K562 (cell line): ENCODE results near the gene NEK3. TPM values are rescaled to one million over a fixed set of nuclear protein-coding genes. Genes with fewer than 3 reads are reported as not detected.
"Not testable (repeated sequence)": the region's sequence is repeated elsewhere in the genome, so short reads cannot be mapped to it uniquely, and the experiment has no call there.

ENCODE experiments used
- ATAC-seq: fragments of 200-7000 bp; cut with Tn5 transposase; 3 replicates; pipeline ENCODE4 v1.9.1; 2020; ENCODE audit warnings: moderate library complexity
- BruUV-seq: library from RNA; stranded (reverse); fragments of 400-500 nt; replicated peaks from 2 replicates; lab custom pipeline; 2021; lab: Mats Ljungman, UMichigan
- CTCF ChIA-PET: fragments of 300-600 bp; formaldehyde crosslinking; extraction: SDS; loops from one replicate; lab custom pipeline; 2021; ENCODE audit warnings: low intra/inter-chr PET ratio; lab: Yijun Ruan, JAX
- POLR2A ChIA-PET: fragments of 300-600, 350-650 bp; sonication (Branson Sonifier 250); formaldehyde crosslinking; extraction: SDS; loops from one replicate; lab custom pipeline; 2021; ENCODE audit warnings: antibody characterized with exemption, inconsistent platforms; lab: Yijun Ruan, JAX
- DNase-seq, 4 experiments: peaks; one replicate each; pipeline versions ENCODE4 v3.0.0 to v3.0.0-alpha.2; 2011 to 2018; ENCODE audit warnings: low spot score in 3 of 4, mixed read lengths in 3 of 4; ENCODE audit errors: extremely low read depth in 1 of 4
- FAIRE-seq: peaks from 2 replicates; lab custom pipeline; 2011; peaks lifted over from hg19 to GRCh38; lab: Jason Lieb, UNC
- H2AFZ ChIP-seq: 2 replicates; pipeline ENCODE4 v1.6.0; 2011; ENCODE audit warnings: low read depth, low read length, control low read depth, inconsistent platforms
- H3K27ac ChIP-seq: fragments of 200-600 bp; 3 replicates; pipeline ENCODE4 v1.8.0; 2011; ENCODE audit warnings: low read depth, mild to moderate bottlenecking, control low read depth, inconsistent platforms, low read length, moderate library complexity, mixed read lengths; ENCODE audit errors: extremely low read depth
- H3K27me3 ChIP-seq, 2 experiments: fragments of 300-600 bp in 1 of 2; 2 replicates in 1 of 2; 3 replicates in 1 of 2; pipeline versions ENCODE4 v1.6.0 to v1.8.0; 2011; ENCODE audit warnings: inconsistent platforms in 2 of 2, low read length in 2 of 2, mild to moderate bottlenecking in 1 of 2, mixed read lengths in 1 of 2, moderate library complexity in 1 of 2; ENCODE audit not compliant: control insufficient read depth in 2 of 2, insufficient read depth in 2 of 2
- H3K36me3 ChIP-seq: fragments of 300-600 bp; 3 replicates; pipeline ENCODE4 v1.8.0; 2011; ENCODE audit warnings: mild to moderate bottlenecking, low read length, inconsistent platforms; ENCODE audit not compliant: control insufficient read depth, insufficient read depth
- H3K4me1 ChIP-seq, 2 experiments: fragments of 200-600 bp in 1 of 2; replicated peaks in 1 of 2; 2 replicates in 1 of 2; 3 replicates in 1 of 2; pipeline versions ENCODE4 v1.5.1 to v1.8.0; 2011; ENCODE audit warnings: inconsistent platforms in 2 of 2, low read length in 2 of 2, mild to moderate bottlenecking in 1 of 2, mixed read lengths in 1 of 2, moderate library complexity in 1 of 2; ENCODE audit not compliant: control insufficient read depth in 2 of 2, insufficient read depth in 2 of 2
- H3K4me2 ChIP-seq: 2 replicates; pipeline ENCODE4 v1.6.1; 2011; ENCODE audit warnings: low read length, control low read depth, inconsistent platforms, mixed read lengths; ENCODE audit not compliant: insufficient read depth
- H3K4me3 ChIP-seq: fragments of 200-600 bp; sonication (generic), shearing (Covaris generic); 2 replicates; pipeline ENCODE4 v1.5.1; 2016; ENCODE audit warnings: control low read depth, inconsistent platforms
- H3K79me2 ChIP-seq: fragments of 200-600 bp; 3 replicates; pipeline ENCODE4 v1.8.0; 2011; ENCODE audit warnings: low read length, inconsistent platforms; ENCODE audit not compliant: control insufficient read depth, insufficient read depth
- H3K9ac ChIP-seq, 2 experiments: 2 replicates each; pipeline versions ENCODE4 v1.6.0 to v1.6.1; 2011; ENCODE audit warnings: low read depth in 2 of 2, low read length in 2 of 2, control low read depth in 1 of 2, inconsistent platforms in 1 of 2, mild to moderate bottlenecking in 1 of 2, mixed read lengths in 1 of 2; ENCODE audit not compliant: insufficient read depth in 1 of 2
- H3K9me1 ChIP-seq: one replicate; pipeline ENCODE4 v1.6.0; 2011; ENCODE audit warnings: inconsistent platforms, mild to moderate bottlenecking, low read length, moderate library complexity; ENCODE audit not compliant: control insufficient read depth, insufficient read depth
- H3K9me3 ChIP-seq: replicated peaks from 2 replicates; pipeline ENCODE4 v1.5.1; 2011; ENCODE audit warnings: low read depth, low read length, inconsistent platforms; ENCODE audit not compliant: control insufficient read depth, insufficient read depth
- H4K20me1 ChIP-seq: replicated peaks from 2 replicates; pipeline ENCODE4 v1.6.1; 2011; ENCODE audit warnings: low read length, inconsistent platforms, mixed read lengths; ENCODE audit not compliant: control insufficient read depth, insufficient read depth
- C11orf30 ChIP-seq: fragments of 450-650 bp; IDR thresholded peaks from 2 replicates; pipeline ENCODE4 v1.6.1; 2016; ENCODE audit warnings: low read depth, mild to moderate bottlenecking
- CREB3 ChIP-seq: fragments of 450-650 bp; conservative IDR thresholded peaks from 2 replicates; pipeline ENCODE4 v1.6.1; 2016; ENCODE audit warnings: missing genetic modification characterization, low read depth, mild to moderate bottlenecking, missing compliant biosample characterization, moderate library complexity
- FIP1L1 ChIP-seq: fragments of 200-400 bp; formaldehyde crosslinking; IDR thresholded peaks from 2 replicates; pipeline ENCODE4 v1.6.1; 2018; ENCODE audit warnings: mild to moderate bottlenecking, low read depth, low read length; ENCODE audit not compliant: poor library complexity, severe bottlenecking
- POLR2AphosphoS5 ChIP-seq: IDR thresholded peaks from 2 replicates; pipeline ENCODE4 v1.6.1; 2011; ENCODE audit warnings: mild to moderate bottlenecking, low read depth, low read length, moderate library complexity; ENCODE audit not compliant: control insufficient read depth, insufficient read depth
- WGBS: fragments of 100-300 bp; shearing (Covaris generic); methylation state at CpG from one replicate; pipeline ENCODE4 v1.1.6; 2016; ENCODE audit warnings: low coverage, mixed read lengths; ENCODE audit not compliant: insufficient coverage; ENCODE audit errors: missing lambda C conversion rate; 5-methylcytosine and 5-hydroxymethylcytosine counted together
- in situ Hi-C: fragments of 300-500 bp; cut with MboI; formaldehyde crosslinking; loops from 4 replicates; pipeline ENCODE4 v1.15.0; 2018; ENCODE audit warnings: inconsistent platforms, mixed read lengths
- intact Hi-C: fragments of 100-400 bp; cut with micrococcal nuclease; formaldehyde crosslinking; loops from 2 replicates; pipeline ENCODE4 v1.14.2; 2022
- polyA plus RNA-seq, 8 experiments: library from polyadenylated mRNA; depleted of rRNA in 4 of 8; stranded (reverse) in 5 of 8; unstranded in 3 of 8; fragments of >200 nt; fragmentation: Nextera tagmentation in 2 of 8; fragmentation: Illumina TruSeq in 1 of 8; extraction: Ambion mirVana in 2 of 8; extraction: Trizol in 1 of 8; gene quantifications; 2 replicates each; pipeline versions ENCODE4 v1.2.1 to v1.2.3, GENCODE V29; 2011 to 2014; ENCODE audit warnings: inconsistent platforms in 1 of 8, missing spikeins in 1 of 8
- total RNA-seq, 7 experiments: library from RNA; depleted of rRNA in 6 of 7; stranded (reverse); fragments of >200 nt in 6 of 7; fragmentation: Illumina TruSeq in 2 of 7; extraction: Trizol in 2 of 7; gene quantifications; 2 replicates each; pipeline versions ENCODE4 v1.2.1 to v1.2.3, GENCODE V29; 2011 to 2021; ENCODE audit warnings: low replicate concordance in 1 of 7
- TF ChIP-seq, protein P1 (sequence below), 2 experiments: fragments of 250-450 bp in 1 of 2; fragments of 450-650 bp in 1 of 2; sonication (Bioruptor Pico) in 1 of 2; IDR thresholded peaks; 2 replicates each; pipeline versions ENCODE4 v1.6.1 to v1.8.0; 2016 to 2021; ENCODE audit warnings: mild to moderate bottlenecking in 2 of 2, moderate library complexity in 2 of 2, missing compliant biosample characterization in 1 of 2, missing genetic modification characterization in 1 of 2
- TF ChIP-seq, protein P2 (sequence below): fragments of 450-650 bp; IDR thresholded peaks from 2 replicates; pipeline ENCODE4 v1.7.1; 2018; ENCODE audit warnings: mild to moderate bottlenecking, low read depth; ENCODE audit not compliant: partially characterized antibody
- TF ChIP-seq, protein P3 (sequence below): sonication (generic); formaldehyde crosslinking; IDR thresholded peaks from 2 replicates; pipeline ENCODE4 v1.9.0; 2022; ENCODE audit warnings: mild to moderate bottlenecking, missing genetic modification reagents

NEK3 gene
- total and polyA plus RNA-seq, 9 of the 15 experiments (the other 6 are each of a cell fraction or from before 2014, with no cell fraction given): 6.2 to 11.0 (median 9.3) TPM

DNA sequence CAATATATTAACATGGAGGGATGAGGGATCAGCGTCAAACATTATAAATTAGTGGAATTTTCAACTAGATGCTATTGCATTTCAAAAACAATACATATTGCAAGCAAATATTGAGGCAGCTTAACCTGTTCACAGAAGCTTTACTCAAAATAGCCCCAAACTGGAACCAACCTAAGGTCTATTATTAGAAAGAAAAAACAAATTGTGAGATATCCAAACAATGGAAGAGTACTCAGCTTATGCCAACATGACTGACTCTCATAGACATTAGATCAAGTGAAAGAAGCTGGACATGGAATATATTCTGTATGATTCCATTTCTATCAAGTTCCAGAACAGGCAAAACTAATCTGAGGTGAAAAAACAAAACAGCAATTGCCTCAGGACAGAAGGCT lies 27.6 kb upstream of the NEK3 start (continued):
- TF ChIP-seq, protein P1, sequence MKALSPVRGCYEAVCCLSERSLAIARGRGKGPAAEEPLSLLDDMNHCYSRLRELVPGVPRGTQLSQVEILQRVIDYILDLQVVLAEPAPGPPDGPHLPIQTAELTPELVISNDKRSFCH (CRISPR knock-in tag; IDR thresholded peaks at IDR 0.05): no peak
- TF ChIP-seq, protein P1 (tag; IDR thresholded peaks at IDR 0.05): no peak

DNA sequence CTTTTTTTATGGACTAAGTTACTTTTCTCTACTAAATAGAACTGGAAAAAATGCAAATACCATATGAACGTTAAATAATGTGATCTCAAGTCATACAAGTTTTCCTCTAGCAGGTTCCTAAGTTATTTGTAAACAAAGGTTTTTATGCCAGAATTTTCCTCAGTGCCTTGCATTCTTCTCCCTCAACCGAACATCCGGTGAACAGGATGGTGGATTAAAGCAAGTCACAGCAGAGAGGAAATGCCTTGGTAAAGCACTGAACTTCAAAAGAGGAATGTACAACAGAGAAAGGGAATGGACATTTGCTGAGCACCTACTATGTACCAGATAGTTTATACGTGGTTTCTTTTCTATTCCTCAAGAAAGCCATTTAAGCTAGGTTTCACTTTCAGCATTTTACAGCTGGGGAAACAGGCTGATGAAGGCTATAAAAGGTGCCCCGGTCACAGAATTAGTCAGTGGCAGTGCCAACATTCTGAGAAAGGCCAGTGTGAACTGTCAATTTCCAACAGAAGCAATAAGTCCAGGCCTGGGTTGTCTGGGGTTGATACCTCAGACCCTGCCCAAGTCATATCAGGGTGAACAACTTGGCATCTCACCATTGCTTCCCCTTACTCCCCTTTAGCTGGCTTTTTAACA lies 22.0 kb upstream of the NEK3 start:
- H3K27me3 ChIP-seq, H3K4me1 ChIP-seq, H3K79me2 ChIP-seq, H3K9ac ChIP-seq, ATAC-seq, POLR2A ChIA-PET, H2AFZ ChIP-seq, intact Hi-C loops, H3K27ac ChIP-seq, CTCF ChIA-PET, H3K9me1 ChIP-seq, H3K4me2 ChIP-seq, DNase-seq, in situ Hi-C loops, H3K4me3 ChIP-seq, H3K9me3 ChIP-seq, H4K20me1 ChIP-seq, BruUV-seq: not testable (repeated sequence)
- H3K36me3 ChIP-seq: peaks cover 26% of the 10 kb centered on the region; the same call in 2 of the 3 replicates
- peak; percentile 65 for FAIRE-seq
- 83% methylated on average over 4 of the region's 5 CpGs for WGBS

DNA sequence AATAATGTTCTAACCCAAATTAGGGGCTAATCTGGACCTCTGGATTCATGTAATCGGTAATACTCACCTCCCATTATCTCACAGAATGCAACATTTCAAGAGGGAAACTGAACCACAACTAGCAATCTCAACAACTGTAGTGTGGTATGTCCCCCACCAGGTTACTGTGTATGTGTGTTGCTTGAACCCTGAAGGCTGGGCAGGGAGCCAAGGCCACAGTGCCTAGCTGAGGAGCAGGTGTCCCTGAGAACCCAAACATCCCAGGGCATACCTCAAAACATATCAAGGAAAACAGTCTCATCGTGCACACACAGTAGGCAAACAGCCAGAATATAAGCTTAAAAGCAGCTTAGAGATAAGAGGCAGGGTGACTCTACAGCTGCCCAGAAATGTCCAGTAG lies 20.5 kb upstream of the NEK3 start:
- WGBS: 70% methylated on average over 2 of the region's 2 CpGs
- Histone ChIP-seq H4K20me1 (no peaks in the 10 kb centered on the region), H3K36me3 (peaks cover 28% of the 10 kb centered on the region; the same call in 2 of the 3 replicates), H3K4me3 (no peak overlapping the region), H2AFZ (no peak overlapping the region), H3K9me1 (no peaks in the 10 kb centered on the region), H3K9me3 (no peaks in the 10 kb centered on the region), H3K27me3 (no peaks in the 10 kb centered on the region), H3K9ac (no peak overlapping the region), H3K27ac (no peak overlapping the region), H3K79me2 (no peaks in the 10 kb centered on the region), H3K4me2 (no peak overlapping the region), H3K4me1 (no peaks in the 10 kb centered on the region)
- ChIA-PET CTCF (no interaction called here), POLR2A (no interaction called here)
- in situ Hi-C loops (no loop called here), intact Hi-C loops (no loop called here)
- ATAC-seq: no peak
- no peak for FAIRE-seq
- no peak for DNase-seq
- no TSS peak for BruUV-seq
- TF ChIP-seq, protein P2, sequence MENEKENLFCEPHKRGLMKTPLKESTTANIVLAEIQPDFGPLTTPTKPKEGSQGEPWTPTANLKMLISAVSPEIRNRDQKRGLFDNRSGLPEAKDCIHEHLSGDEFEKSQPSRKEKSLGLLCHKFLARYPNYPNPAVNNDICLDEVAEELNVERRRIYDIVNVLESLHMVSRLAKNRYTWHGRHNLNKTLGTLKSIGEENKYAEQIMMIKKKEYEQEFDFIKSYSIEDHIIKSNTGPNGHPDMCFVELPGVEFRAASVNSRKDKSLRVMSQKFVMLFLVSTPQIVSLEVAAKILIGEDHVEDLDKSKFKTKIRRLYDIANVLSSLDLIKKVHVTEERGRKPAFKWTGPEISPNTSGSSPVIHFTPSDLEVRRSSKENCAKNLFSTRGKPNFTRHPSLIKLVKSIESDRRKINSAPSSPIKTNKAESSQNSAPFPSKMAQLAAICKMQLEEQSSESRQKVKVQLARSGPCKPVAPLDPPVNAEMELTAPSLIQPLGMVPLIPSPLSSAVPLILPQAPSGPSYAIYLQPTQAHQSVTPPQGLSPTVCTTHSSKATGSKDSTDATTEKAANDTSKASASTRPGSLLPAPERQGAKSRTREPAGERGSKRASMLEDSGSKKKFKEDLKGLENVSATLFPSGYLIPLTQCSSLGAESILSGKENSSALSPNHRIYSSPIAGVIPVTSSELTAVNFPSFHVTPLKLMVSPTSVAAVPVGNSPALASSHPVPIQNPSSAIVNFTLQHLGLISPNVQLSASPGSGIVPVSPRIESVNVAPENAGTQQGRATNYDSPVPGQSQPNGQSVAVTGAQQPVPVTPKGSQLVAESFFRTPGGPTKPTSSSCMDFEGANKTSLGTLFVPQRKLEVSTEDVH: no peak
- TF ChIP-seq C11orf30: no peak
- TF ChIP-seq, protein P3, sequence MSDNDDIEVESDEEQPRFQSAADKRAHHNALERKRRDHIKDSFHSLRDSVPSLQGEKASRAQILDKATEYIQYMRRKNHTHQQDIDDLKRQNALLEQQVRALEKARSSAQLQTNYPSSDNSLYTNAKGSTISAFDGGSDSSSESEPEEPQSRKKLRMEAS (CRISPR knock-in tag): no peak
- TF ChIP-seq CREB3: no peak
- no peak for TF ChIP-seq POLR2AphosphoS5
- TF ChIP-seq FIP1L1: no peak
